Ecto neural progenitor cell (in vitro differentiated cells): ENCODE measurements around the gene OGG1.
A peak's percentile ranks its signal among the peaks of the same experiment; 100 is the strongest.

Experiments used
- DNase-seq: peaks from one replicate; pipeline ENCODE4 v3.0.0-alpha.2; 2018; ENCODE audit warnings: low spot score

The OGG1 gene

DNA sequence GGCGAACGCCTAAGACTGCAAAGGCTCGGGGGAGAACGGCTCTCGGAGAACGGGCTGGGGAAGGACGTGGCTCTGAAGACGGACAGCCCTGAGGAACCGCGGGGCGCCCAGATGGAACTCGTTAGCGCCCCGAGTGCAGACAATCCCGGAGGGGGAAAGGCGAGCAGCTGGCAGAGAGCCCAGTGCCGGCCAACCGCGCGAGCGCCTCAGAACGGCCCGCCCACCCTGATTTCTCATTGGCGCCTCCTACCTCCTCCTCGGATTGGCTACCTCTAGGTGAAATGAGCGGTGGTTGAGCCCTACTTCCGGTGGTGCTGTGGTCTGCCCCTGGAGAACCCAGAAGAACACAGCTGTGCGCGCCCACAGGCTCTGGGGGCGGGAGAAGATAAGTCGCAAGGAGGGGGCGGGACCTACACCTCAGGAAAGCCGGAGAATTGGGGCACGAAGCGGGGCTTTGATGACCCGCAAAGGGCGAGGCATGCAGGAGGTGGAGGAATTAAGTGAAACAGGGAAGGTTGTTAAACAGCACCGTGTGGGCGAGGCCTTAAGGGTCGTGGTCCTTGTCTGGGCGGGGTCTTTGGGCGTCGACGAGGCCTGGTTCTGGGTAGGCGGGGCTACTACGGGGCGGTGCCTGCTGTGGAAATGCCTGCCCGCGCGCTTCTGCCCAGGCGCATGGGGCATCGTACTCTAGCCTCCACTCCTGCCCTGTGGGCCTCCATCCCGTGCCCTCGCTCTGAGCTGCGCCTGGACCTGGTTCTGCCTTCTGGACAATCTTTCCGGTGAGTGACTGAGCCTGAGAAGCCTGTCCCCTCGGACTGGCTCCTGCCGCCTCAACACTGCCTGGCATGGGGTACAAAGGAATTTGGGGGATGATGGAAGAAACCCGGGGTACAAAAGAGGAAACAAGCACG, at the start of gene OGG1:
Gene OGG1, plus strand, starts transcription at position 308 of the 911 bp plus-strand sequence. Its CDS starts 335 bp downstream, at position 643.
- peak; percentile 97 for DNase-seq

DNA sequence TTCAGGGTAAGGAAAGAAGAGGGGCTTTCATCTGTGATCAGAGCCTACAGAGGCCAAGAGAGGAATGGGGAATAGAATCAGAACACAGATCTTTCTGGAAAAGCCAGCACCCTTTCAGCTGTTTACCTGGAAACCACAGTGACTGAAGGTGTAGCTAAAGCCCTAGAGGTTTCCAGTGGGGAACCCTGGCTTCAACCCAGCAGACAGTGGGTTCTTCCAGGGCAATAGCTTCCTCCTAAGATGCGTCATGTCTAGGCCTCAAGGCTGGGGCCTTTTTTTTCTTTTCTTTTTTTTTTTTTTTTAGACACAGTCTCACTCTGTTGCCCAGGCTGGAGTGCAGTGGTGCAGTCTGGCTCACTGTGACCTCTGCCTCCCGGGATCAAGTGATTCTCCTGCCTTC, 49.2 kb upstream of the OGG1 start:
- DNase-seq = no peak

DNA sequence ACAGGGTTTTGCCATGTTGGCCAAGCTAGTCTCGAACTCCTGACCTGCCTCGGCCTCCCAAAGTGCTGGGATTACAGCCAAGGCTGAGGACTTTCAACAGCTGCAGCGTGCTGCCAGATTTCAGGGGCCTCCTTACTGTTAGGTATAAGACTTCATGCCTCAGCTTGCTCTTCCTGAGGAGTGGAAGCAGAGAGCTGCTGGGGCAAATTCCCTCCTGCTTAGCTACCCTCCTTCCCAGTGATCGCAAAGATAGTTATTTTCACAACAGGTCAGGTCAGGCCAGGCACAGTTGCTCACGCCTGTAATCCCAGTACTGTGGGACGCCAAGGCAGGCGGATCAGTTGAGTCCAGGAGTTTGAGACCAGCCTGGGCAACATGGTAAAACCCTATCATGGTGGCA, 48.7 kb upstream of the OGG1 start:
- no peak for DNase-seq

DNA sequence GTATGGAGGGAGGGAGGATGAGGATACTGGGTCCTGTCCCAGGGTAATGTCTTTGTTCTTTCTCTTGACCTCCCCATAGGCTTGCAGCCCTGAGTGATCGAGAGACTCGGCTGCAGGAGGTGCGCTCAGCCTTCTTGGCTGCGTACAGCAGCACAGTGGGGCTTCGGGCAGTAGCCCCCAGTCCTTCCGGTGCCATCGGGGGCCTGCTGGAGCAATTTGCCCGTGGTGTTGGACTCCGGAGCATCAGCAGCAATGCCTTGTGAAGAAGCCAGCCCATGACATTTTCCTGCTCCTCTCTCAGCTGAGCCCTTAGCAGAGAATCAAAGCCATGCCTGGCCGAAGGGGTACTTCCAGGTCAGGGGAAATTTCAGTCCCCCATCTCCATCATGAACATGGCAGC, 48.0 kb upstream of the OGG1 start:
- DNase-seq = no peak

DNA sequence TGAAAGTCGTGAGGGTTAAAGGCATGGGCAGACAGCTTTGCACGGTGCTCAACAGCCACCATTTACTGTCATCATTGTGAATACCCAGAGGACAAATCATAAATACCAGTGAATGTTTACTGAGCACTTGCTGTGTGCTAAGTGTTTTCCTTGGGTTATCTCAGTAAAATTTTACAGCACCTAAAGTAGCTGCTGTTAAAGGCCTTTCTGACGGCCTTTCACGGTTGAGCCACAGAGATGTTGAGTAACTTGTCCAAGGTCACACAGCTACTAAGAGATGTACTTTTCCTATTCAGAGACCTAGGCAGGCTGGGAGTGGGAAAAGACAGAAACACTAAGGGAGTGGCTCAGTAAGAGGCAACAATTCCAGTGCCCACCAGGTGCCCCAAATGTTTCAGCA, 46.5 kb upstream of the OGG1 start:
- no peak for DNase-seq

DNA sequence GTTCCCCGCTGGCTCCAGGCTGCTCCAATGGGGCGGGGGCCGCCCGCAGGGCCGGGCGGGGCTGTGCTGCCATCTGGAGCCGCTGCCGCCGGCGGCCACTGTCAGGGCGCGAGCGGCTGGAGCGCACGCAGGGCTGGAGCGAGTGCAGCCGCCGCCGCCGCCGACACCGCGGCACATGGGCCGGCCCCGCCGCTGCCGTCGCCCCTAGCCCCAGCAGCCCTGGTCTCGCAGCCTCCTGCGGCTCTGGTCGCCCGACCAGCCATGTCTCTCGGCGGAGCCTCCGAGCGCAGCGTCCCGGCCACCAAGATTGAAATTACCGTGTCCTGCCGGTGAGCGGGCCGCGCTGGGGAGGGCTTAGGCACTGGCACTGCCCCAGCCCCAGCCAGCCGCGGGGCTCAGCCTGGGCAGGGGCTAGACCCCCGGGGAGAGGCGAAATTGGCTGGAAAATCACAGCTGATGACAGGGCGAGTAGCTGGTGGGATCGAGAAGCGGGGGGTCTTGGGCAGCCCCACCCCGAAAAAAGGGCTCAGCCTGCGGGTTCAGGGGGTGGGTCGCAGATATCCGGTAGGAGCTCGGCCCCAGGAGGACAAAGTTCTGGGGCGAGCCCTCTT, 45.9 kb upstream of the OGG1 start, which contains the start of gene CPNE9:
Gene CPNE9, plus strand, starts transcription at position 98 of the 611 bp plus-strand sequence. Its CDS starts 164 bp downstream, at position 262.
- DNase-seq = peak; percentile 59

DNA sequence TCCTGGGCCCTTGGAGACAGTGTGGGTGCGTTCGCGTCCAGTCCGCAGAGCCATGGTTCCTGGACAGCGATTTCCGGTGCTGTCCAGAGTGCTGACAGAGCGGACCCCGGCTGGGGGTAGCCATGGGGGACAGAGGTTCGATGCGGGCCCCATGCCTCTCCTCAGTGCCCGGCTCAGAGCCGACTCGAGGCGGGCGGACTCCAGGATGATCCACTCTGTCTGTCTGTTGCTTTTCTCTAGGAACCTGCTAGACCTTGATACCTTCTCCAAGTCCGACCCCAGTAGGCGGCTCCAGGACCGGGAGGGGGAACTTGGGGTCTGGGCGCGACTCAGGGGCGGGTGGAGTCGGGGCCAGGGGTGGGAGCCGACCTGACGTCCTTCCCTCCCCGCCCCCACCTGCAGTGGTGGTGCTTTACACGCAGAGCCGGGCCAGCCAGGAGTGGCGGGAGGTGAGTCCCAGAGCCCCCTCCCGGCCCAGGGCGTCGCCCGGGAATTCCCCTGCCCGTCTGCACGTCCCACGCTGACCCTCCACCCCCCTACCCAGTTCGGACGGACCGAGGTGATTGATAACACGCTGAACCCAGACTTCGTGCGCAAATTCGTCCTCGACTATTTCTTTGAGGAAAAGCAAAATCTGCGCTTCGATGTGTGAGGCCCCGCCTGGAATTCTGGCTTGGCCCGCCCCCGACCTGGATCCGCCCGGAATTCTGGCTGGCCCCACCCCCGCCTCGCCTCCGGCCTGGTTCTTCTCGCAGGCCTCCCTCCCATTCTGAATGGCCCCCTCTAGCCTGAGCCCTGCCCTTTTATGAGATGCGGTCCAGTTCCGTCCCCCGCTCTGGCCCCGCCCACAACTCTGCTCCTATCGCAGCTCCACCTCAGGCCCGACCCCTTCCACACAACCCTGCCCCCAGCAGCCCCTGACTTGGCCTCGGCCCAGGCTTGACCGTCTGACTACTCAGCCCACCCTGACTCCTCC, 45.1 kb upstream of the OGG1 start:
- DNase-seq = peak; percentile 82

DNA sequence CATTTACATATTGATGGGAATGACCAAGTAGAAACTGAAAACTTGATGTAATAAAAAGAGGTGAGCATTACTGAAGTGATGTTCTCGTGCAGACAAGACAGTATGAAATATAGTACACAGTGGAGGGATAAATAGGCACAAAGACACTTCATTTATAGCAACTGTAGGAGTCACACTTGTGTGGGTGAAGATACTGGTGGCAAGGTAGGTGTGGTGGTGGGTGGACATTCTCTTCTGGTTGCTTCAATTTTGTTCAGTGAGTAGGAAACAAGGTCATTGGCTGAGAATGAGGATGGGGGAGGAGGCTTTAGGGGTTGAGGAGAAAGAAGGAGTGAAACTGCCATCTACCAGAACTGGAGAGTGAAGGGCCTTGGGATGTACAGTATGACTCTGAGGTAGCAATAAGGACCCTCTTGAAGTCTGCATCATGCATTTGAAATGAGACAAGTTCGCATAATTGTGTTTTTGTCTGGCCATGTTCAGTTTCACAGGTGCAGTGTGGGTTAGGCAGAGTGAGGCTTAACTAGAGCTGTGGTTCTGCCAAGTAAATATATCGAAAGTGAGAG, 39.5 kb upstream of the OGG1 start:
- DNase-seq = no peak

DNA sequence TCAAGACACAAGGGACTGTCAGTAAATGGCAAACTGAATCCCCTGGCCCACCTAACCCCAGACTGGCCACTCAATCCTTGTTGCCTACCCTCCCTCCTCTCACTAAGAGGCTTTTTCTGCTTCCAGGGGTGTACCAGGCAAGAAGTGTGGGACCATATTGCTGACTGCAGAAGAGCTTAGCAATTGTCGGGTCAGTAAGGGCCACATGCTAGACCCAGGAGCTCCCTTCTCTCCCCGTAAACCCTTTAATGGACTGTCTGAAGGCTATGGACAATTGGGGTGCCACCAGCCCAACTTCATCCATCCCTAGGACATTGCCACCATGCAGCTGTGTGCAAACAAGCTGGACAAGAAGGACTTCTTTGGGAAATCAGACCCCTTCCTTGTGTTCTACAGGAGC, 37.3 kb upstream of the OGG1 start:
- DNase-seq = no peak

DNA sequence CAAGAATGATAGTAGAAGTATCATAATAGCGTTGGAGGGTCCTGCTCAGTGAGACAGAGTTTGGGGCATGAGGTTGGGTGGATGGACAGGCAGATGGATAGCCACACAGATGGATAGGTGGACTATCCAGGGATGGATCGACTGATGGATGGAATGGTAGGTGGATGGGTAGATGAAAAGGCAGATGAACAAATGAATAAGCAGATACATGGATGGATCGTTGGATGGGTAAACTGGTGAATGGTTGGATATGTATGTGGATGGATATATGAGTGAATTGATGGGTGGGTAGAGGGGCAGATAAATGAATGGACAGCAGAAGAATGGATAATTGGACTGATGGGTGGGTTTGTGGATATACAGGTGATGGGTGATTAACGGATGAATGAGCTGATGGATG, 36.6 kb upstream of the OGG1 start:
- no peak for DNase-seq

DNA sequence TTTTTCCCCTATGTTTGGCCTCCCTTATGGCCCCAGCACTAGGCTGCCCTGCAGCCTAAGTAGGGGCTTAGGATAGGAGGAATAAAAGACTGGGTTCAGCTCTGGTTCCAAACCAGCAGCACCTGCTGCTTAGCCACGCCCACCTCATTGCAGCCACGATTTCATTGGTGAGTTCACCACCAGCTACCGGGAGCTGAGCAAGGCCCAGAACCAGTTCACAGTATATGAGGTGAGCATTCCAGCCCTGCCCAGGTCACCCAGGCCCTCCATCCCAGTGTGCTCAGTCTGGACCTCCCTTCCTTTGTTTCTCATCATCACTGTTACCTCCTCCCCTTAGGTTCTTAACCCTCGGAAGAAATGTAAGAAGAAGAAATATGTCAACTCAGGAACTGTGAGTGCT, 34.6 kb upstream of the OGG1 start:
- DNase-seq = peak; percentile 62

DNA sequence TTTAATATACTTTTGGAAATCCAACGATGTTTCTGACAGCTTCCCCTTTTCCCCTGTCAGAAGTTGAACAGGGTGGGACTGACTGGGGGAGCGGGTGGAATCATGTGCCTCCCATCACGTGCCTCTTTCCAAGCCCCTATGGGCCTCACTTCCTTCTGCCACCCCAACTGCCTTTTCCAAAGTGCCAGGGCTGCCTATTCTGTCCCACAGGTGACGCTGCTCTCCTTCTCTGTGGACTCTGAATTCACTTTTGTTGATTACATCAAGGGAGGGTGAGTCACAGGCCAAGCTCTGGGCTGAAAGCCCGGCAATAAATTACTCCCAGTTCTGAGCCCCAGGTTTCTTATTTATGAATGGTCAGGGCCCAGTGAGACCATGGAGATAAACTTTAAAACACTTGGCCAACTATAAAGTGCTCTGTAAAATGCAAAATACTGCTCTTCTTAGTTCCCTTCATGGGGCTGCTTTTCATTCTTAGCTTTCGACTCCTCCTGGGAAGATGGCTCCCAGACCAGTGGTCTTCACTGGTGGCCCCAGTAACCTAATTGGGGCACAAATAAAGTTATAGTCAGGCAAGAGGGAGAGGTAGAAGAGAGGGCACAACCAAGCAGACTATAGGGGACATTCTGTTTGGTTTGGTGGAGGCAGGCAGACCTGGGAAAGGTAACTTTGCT, 33.9 kb upstream of the OGG1 start:
- DNase-seq = no peak

DNA sequence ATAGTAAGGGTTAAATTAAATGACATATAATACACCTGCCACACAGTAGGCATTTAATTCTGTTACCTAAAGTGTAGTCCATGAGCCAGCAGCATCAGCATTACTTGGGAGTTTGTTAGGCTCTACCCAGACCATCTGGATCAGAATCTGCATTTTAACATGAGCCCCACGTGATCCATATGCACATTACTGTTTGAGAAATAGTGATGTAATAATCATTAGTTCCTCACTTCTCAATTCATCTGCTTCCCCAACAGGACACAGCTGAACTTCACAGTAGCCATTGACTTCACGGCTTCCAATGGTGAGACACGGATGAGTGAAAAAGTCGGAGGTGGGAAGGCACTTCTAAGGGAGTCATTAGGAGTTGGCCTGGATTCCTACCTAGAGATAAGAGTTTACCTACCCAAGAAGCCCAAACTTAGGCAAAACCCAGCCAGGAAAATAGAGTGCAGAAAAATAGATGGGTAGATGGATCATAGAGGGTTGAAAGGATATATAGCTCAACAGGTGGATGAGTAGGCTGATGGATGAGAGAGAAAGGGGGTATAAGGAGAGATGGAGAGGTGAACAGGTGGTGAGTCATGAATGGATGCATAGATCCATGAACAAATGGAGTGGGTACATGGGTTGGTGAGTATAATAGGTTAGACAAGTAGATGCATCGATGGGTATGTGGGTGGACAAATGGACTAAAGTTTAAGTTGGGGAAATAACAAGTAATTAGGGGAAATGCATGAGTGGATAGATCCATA, 32.8 kb upstream of the OGG1 start:
- DNase-seq = no peak

DNA sequence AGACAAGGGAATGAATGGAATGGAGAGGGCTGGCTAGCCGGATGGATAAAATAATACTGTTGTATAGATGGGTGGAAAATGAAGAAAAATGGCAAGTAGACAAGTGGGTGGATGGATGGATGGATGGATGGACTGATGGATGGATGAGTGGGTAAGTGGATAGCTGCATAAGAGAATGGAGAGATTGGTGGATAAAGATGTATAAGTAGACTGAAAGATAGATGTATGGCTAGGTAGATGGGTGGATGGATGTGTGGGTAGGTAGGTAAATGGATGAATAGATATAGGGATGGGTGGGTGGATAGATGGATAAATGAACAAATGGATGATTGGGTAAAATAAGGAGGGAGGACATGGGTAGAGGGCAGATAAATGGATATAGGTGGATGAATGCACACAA, 32.2 kb upstream of the OGG1 start:
- no peak for DNase-seq

DNA sequence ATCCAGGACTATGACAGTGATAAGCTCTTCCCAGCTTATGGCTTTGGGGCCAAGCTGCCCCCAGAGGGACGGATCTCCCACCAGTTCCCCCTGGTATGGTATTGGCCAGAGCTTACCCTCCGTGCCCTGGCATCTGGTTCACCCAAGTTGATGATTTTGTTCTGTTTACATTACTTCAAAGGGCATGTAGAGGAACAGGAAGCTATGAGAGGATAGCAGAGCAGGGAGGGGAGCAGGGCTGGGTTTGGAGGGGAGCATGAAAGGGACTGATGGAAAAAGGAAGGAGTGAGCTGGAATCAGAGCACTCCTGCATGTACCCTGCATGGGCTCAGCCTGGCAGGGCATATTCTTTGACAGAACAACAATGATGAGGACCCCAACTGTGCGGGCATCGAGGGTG, 31.6 kb upstream of the OGG1 start:
- no peak for DNase-seq

DNA sequence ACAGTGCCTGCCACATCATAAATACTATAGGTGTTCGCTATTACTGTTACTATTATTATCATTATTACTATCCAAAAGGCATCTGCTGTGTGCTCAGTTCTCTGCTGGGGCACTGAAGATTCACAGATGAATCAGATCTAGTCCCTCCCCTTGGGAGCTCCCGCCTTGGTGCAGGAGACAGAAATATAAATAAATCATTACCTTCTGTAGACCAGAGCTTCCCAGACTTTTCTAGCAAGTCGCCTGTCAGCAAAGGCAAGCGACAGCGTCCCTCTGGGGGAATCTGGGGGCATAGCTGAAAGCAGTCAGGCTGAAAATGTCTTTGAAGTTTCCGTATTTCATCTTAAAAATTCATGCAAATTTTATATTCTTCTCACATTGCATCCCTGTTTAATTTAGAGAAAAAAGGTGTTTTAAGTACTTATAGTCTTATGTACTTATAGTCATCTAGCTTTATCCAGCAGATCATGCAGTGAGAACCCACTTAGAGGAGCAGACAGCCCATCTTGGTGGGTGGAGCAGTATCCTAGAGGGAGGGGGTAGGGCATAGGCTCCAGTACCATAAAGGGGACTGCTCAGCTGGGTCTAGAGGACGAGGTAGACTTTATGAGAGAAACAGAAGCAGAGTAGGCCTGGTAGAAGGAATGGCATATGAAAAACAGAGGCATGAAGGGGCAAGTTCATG, 28.6 kb upstream of the OGG1 start:
- DNase-seq = no peak

DNA sequence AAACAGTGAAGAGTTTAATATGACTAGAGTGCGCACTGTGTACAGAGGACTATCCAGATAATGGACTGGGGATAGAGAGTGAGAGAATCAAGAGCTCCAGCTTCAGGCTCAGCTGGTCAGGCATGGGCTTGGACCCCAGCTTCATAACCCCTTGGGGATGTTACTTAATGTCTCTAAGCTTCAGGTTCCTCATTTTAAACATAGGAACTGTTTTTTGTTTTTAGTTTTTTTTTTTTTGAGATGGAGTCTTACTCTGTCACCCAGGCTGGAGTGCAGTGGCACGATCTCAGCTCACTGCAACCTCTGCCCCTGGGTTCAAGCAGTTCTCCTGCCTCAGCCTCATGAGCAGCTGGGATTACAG, 28.1 kb upstream of the OGG1 start:
- DNase-seq = no peak

DNA sequence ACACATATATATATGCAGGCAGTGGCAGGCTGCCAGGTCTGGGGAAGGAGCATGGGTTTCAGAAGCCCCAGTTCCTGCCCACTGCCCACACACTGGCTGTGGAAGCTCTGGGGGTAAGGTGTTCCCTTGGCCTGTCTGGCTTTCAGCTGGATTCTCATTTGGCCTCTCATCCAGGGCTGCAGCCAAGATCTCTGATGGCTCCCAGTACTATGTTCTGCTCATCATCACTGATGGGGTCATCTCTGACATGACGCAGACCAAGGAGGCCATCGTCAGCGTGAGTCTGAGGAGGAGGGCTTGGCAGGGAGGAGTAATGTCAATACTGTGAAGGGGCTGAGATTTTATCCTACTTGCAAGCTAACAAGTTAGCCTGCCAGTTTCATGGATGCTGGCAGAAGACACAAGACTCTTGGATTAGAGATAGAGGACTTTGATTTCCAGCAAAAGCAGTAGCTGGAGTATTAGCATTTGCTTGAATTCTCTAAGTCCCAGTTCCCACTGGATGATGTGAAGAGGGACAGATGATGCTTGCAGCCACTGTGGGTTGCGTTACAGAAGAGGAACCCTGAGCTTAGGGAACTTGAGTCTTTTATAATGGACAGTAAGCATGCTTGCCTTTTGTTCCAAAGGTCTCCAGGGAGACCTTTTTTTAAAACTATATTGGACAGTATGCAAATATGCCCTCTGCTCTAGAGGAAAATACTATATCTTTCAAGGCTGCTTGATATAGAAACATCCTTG, 23.8 kb upstream of the OGG1 start:
- DNase-seq = no peak

DNA sequence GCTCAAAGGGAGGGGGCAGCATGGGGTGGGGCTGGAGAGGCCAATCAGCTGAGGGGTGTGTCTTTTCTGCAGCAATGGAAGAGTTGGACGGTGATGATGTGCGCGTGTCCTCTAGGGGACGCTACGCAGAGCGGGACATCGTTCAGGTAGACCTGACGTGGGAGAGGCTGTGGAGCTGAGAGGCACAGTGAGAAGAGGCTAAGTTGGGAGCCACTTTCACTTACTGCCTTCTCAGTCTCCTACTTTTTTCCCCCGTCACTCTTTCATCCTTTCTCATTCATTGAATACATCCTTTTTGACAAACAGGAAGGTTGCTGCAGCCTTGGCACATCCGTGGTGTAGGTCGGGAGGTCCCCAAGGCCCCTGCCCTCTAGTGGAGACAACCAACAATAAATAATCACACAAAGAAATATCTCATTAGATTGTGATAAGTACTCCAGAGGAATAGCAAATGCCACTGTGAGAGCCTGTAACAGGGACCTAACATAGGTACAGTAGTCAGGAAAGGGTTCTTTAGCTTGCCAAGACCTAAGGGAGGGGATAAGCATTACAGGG, 22.6 kb upstream of the OGG1 start:
- peak; percentile 75 for DNase-seq
